HG02678 (cell line): Measurements from ENCODE around the gene PDE4B.
"Not testable (repeated sequence)": the region's sequence is repeated elsewhere in the genome, so short reads cannot be mapped to it uniquely, and the experiment has no call there.

Experiments
- ATAC-seq: cut with Tn5 transposase; IDR thresholded peaks from one replicate; pipeline ENCODE4 v1.9.1; 2021; ENCODE audit warnings: mild to moderate bottlenecking, moderate library complexity; ENCODE audit not compliant: unreplicated experiment

The PDE4B gene

GRCh38 chr1:66401244-66401643, 608.5 kb downstream of the PDE4B start:
- no peak for ATAC-seq

- ATAC-seq = peak; percentile 85
These were observed 609.5 kb downstream of the PDE4B start for GRCh38 chr1:66402194-66402593.

- no peak for ATAC-seq
These were observed 610.5 kb downstream of the PDE4B start for GRCh38 chr1:66403007-66403731.

DNA sequence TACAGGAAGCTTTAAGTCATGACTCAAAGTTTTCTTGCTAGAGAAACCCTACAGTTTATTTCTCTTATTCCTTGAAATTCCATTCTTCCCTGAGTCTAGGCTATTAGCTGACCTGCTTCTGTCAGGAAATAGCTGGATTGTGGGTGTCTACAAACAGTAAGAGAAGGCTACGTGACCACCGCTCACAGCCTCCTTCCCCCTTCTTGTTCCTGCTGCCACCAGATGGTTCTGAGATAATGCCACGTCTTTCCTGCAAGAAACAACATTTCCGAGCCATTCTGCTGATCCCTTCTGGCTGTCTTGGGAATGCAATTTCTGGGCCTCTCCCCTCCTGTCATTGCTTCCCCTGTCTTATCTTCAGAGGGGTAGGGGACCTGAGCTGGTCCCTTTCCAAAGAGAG, 612.4 kb downstream of the PDE4B start:
- ATAC-seq = no peak

DNA sequence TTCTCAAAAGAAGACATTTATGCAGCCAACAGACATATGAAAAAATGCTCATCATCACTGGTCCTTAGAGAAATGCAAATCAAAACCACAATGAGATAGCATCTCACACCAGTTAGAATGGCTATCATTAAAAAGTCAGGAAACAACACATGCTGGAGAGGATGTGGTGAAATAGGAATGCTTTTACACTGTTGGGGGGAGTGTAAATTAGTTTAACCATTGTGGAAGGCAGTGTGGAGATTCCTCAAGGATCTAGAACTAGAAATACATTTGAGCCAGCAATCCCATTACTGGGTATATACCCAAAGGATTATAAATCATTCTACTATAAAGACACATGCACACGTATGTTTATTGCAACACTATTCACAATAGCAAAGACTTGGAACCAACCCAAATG, 618.8 kb downstream of the PDE4B start:
- ATAC-seq = not testable (repeated sequence)

GRCh38 chr1:66412704-66413103, 620.0 kb downstream of the PDE4B start:
- ATAC-seq = no peak

DNA sequence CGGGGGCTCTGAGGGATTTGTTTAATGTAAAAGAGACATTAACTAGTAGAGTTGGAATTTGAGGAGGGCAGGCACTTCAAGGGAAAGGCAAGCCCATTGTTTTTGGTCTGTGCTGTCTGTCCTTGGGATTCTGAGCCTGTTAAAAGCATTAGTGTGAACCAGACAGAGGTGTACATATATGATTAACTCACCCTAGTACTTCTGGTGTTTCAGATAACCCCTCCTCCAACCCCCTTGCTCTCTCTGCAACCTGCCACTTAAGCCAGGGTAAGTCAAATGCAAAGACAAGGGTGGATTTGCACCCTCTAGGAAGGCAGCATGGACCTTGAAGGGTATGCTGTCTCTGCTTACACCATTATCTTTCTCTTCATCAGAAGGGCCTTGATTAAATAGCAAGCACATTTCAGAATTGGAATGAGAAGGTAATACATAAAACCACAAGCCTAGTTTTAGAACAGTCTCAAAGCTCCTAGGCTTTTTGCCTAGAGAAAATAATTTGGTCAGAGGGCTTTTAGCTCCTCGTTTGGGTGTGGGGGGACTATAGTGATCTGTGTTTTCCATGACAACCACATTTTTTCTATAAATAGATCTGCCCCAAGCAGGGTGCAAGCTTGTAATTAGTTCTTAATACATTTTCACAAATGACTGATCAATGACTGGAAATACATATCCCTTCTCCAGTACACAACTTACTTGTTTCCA, 620.6 kb downstream of the PDE4B start:
- ATAC-seq = peak; percentile 76

- ATAC-seq = no peak
These were observed 621.1 kb downstream of the PDE4B start for GRCh38 chr1:66413838-66414175.

- no peak for ATAC-seq
These were observed 622.6 kb downstream of the PDE4B start for GRCh38 chr1:66415281-66415680.

DNA sequence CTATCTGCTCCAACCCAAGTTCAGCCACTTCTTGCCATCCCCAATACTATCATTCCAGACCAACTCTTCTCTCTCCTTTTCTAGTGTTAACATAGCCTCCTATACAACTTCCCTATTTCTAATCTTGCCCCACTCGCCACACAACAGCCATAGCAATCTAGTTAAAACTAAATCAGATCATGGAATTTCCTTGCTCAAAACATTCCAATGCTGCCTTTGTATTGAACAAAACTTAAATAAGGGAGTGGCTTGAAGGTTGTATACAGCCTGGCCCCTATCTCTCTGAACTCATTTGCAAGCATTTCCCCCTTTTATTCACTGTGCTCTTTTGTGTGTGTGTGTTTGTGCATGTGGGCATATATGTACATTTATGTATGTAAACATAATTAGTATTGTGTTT, 623.2 kb downstream of the PDE4B start:
- no peak for ATAC-seq

GRCh38 chr1:66416295-66416694, 623.6 kb downstream of the PDE4B start:
- ATAC-seq = no peak

DNA sequence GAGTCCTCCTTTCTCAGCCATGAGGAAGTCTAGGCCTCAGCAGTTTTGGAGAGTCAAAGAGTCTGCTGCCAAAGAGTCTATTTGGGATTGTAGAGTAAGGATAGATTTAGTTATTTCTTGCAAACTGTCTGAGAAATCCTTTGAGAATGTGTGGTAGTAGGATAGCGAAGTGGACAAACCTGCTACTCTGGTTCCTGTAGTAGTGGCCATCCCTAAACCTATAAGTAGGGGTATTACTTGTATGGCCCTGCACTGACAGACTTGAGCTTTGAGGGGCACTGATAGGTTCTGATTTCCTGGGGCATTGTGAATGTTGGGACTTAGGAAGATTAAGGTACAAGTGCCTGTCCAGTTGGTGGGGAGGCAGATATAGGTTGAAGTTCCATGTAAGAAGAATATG, 625.3 kb downstream of the PDE4B start:
- ATAC-seq = no peak

- ATAC-seq = not testable (repeated sequence)
These were observed 627.5 kb downstream of the PDE4B start for GRCh38 chr1:66420171-66420570.

DNA sequence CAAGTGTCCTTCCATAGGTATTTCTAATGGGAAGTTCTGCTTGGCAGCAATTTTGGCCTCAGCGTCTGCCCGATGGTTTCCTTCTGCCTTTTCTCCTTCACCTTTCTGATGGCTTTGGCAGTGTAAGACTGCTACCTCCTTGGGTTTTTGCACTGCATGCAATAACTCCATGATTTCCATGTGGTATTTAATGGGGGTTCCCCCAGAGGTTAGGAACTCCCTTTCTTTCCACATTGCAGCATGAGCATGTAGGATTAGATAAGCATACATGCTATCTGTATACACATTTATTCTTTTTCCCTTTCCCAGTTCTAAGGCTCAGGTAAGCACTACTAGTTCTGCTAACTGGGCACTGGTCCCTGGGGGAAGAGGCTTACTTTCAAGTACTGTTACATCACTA, 628.2 kb downstream of the PDE4B start:
- ATAC-seq = not testable (repeated sequence)

DNA sequence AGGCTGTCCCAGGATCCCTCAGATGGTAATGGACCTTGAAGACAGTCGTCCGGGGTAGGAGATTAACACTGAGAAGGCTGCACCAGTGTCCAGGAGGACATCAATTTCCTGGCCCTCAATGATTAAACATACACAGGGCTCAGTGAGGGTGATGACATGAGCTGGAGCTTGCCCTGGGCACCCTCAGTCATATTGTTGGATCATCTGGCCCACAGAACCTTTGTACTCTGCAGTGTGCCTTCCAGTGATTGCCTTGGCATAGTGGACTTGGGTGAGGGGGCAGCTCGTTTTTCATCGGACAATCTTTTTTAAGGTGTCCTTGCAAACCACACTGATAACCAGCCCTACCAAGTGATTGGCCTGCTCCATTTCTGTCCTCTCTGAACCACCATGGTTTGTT, 630.1 kb downstream of the PDE4B start:
- no peak for ATAC-seq
